Measurements from ENCODE around the gene AGAP9.

The AGAP9 gene

GRCh38 chr10:47452495-47453140 is 70.8 kb downstream of the AGAP9 start:
- no peak overlapping the region for H3K4me3 ChIP-seq (ENCODE audit: low read depth, low read length)
- no peak overlapping the region for H3K27ac ChIP-seq
- no peaks in the 10 kb centered on the region for H3K36me3 ChIP-seq (replicated peaks)
- no peak for DNase-seq
- in situ Hi-C loops (cut with HindIII; ENCODE audit: low pct_ligation_motif_present, low sequenced_read_pairs) = no loop called here
- no peak for TF ChIP-seq CTCF (IDR thresholded peaks at IDR 0.05; ENCODE audit: low read depth, low read length, missing control alignments)
- peaks cover 4% of the 10 kb centered on the region for H3K27me3 ChIP-seq (replicated peaks)

- Histone ChIP-seq H3K27me3 (replicated peaks) (peaks cover 4% of the 10 kb centered on the region), H3K36me3 (replicated peaks) (no peaks in the 10 kb centered on the region), H3K4me3 (ENCODE audit: low read depth, low read length) (no peak overlapping the region), H3K27ac (no peak overlapping the region)
- no peak for DNase-seq
- TF ChIP-seq CTCF (IDR thresholded peaks at IDR 0.05; ENCODE audit: low read depth, low read length, missing control alignments) = no peak
- in situ Hi-C loops (cut with HindIII; ENCODE audit: low pct_ligation_motif_present, low sequenced_read_pairs) = no loop called here
Observed at GRCh38 chr10:47451998-47452494, 71.4 kb downstream of the AGAP9 start.
